ENCODE results near the gene SCAANT1. TPM values are rescaled to one million over a fixed set of nuclear protein-coding genes. Genes with fewer than 3 reads are reported as not detected.

SCAANT1 gene
- total RNA-seq, 1 experiment from 2014 or later = not detected

DNA sequence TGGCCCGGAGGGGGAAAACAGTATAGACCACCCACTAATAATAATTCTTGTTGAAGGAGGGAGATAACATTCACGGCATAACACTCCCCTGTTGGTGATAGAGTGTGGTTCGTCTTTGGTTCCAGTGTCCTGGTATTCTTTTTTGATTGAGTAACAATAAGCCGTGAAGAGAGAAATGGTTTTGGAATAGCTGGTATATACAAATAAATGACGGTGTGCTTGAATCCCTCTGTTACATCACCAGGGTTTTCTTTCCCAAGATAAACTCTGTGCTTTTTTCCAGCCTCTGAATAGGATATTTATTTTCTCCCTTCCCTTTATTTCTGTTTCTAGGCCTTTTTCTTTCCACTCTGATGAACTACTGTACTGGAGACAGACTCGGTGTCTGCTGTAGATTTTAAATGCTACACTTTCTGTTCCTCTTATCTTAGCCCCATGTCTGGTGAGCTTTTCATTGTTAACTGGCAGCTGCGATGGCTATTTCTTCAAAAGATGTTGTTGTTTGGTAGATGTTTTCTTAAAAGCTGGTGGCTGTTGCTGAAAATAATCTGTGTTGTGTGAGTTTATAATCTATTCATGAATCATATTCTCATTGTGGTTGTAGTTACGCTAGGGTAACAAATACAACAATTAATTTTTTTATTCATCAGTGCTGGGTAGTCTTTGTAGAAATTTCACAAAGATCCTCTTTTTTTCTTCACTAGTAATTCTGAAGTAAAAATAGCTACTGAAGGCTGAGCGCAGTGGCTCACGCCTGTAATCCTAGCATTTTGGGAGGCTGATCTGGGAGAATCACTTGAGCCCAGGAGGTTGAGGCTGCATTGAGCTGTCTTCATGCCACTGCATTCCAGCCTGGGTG lies 15.5 kb upstream of the SCAANT1 start:
- Mint-ChIP-seq H3K27me3 (ENCODE audit: low read depth) (no peaks in the 10 kb centered on the region), H3K4me3 (no peak overlapping the region), H3K4me1 (peaks cover 5 to 6% of the 10 kb centered on the region in 2 experiments), H3K9me3 (peaks cover 17 to 18% of the 10 kb centered on the region in 2 experiments), H3K36me3 (ENCODE audit: insufficient read depth in 1 of 3, low read depth in 3 of 3) (peaks cover 37 to 42% (median 39%) of the 10 kb centered on the region in 3 experiments), H3K27ac (0 out of 7 replicates have a peak overlapping the region, but pooled peaks of 1 of the 3 experiments have one; percentile 2)
- Histone ChIP-seq H2BK5ac (ENCODE audit: insufficient read length, low read length) (no peak overlapping the region), H3K18ac (ENCODE audit: insufficient read length, low read depth, low read length) (no peak overlapping the region), H3T11ph (ENCODE audit: low read length) (no peak overlapping the region), H3K4ac (ENCODE audit: low read depth, low read length) (no peak overlapping the region), H3K23me2 (ENCODE audit: insufficient read length, low read depth, low read length, poor library complexity, severe bottlenecking) (no peaks in the 10 kb centered on the region), H3K27ac (ENCODE audit: insufficient read length, low read depth, low read length) (no peak overlapping the region), H3K23ac (ENCODE audit: insufficient read length, low read depth, low read length) (no peak overlapping the region), H4K20me1 (ENCODE audit: control insufficient read depth, insufficient read depth, insufficient read length) (peaks cover 2% of the 10 kb centered on the region), H3K14ac (ENCODE audit: insufficient read depth, low read length) (no peak overlapping the region), H3K4me2 (ENCODE audit: insufficient read depth, insufficient read length, low read length) (no peak overlapping the region), H4K8ac (replicated peaks; ENCODE audit: insufficient read length, low read depth, low read length) (no peak overlapping the region), H2BK12ac (ENCODE audit: insufficient read length, low read depth, low read length) (no peak overlapping the region), H2BK15ac (ENCODE audit: low read depth, low read length) (no peak overlapping the region), H3K56ac (ENCODE audit: insufficient read length, low read depth, low read length) (no peak overlapping the region), H2BK20ac (ENCODE audit: low read depth, low read length, poor library complexity, severe bottlenecking) (no peak overlapping the region), H4K5ac (ENCODE audit: insufficient read length, low read depth, low read length) (no peak overlapping the region), H3K4me1 (ENCODE audit: insufficient read depth, low read length) (no peaks in the 10 kb centered on the region; the same call in 1 of the 2 replicates), H2AFZ (ENCODE audit: low read length) (no peak overlapping the region), H3K9me3 (ENCODE audit: control insufficient read depth, low read depth, low read length) (no peaks in the 10 kb centered on the region), H3K79me2 (ENCODE audit: insufficient read depth, low read length) (no peaks in the 10 kb centered on the region), H3K27me3 (ENCODE audit: insufficient read depth, low read length) (no peaks in the 10 kb centered on the region), H2AK5ac (ENCODE audit: insufficient read length, low read length) (no peak overlapping the region), H3K9ac (ENCODE audit: extremely low read depth, insufficient read length, low read length) (no peak overlapping the region), H3K79me1 (ENCODE audit: insufficient read depth, low read depth, low read length, poor library complexity, severe bottlenecking) (no peaks in the 10 kb centered on the region), H4K91ac (ENCODE audit: insufficient read length, low read depth, low read length) (no peak overlapping the region), H2BK120ac (ENCODE audit: low read depth, low read length, poor library complexity, severe bottlenecking) (no peak overlapping the region)
- no CpG with 5 or more reads among the region's 10 CpGs for WGBS (ENCODE audit: extremely low coverage, insufficient read length, low lambda C conversion rate)
- DNase-seq = no peak
- TF ChIP-seq, protein P1, sequence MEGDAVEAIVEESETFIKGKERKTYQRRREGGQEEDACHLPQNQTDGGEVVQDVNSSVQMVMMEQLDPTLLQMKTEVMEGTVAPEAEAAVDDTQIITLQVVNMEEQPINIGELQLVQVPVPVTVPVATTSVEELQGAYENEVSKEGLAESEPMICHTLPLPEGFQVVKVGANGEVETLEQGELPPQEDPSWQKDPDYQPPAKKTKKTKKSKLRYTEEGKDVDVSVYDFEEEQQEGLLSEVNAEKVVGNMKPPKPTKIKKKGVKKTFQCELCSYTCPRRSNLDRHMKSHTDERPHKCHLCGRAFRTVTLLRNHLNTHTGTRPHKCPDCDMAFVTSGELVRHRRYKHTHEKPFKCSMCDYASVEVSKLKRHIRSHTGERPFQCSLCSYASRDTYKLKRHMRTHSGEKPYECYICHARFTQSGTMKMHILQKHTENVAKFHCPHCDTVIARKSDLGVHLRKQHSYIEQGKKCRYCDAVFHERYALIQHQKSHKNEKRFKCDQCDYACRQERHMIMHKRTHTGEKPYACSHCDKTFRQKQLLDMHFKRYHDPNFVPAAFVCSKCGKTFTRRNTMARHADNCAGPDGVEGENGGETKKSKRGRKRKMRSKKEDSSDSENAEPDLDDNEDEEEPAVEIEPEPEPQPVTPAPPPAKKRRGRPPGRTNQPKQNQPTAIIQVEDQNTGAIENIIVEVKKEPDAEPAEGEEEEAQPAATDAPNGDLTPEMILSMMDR (conservative IDR thresholded peaks at IDR 0.05) = no peak

Data from H9 (cell line).